Suprapubic skin (tissue), 4 donors: ENCODE results near the gene DDX11. TPM values are rescaled to one million over a fixed set of nuclear protein-coding genes. Genes with fewer than 3 reads are reported as not detected.

Source experiments
- total RNA-seq, 4 donors: library from RNA; depleted of rRNA; stranded (reverse); fragments of >200 nt; gene quantifications; one replicate each; pipeline ENCODE4 v1.1.0, GENCODE V29; 2016

The DDX11 gene
- total RNA-seq, 4 donors from 2014 or later, result 13.0 to 81.6 (median 46.0) TPM

Other genes starting within 250 kb of the DDX11 start
- gene TSPAN11, start 147.1 kb upstream of the DDX11 start, total RNA-seq, result 1 to 10 TPM in 2 of 4 donors, under 1 TPM in 2; 0.64 to 2.8 (median 1.3) TPM